HCT116 (cell line): ENCODE data around the gene EYA4. TPM values are rescaled to one million over a fixed set of nuclear protein-coding genes. Genes with fewer than 3 reads are reported as not detected.

Experiments
- ATAC-seq: fragments of 200-7000 bp; cut with Tn5 transposase; 2 replicates; pipeline ENCODE4 v1.9.1; 2020; ENCODE audit warnings: mild to moderate bottlenecking, moderate library complexity
- BruUV-seq: library from RNA; stranded (reverse); fragments of 400-500 nt; replicated peaks from 2 replicates; lab custom pipeline; 2021; lab: Mats Ljungman, UMichigan
- CTCF ChIA-PET: fragments of 300-600 bp; sonication (Branson Sonifier 250); formaldehyde crosslinking; loops from one replicate; lab custom pipeline; 2021; ENCODE audit warnings: antibody characterized with exemption; lab: Charles Lee
- POLR2A ChIA-PET: fragments of 300-600, 350-600 bp; sonication (Branson Sonifier 250); formaldehyde crosslinking; loops from one replicate; lab custom pipeline; 2021; ENCODE audit warnings: antibody characterized with exemption; lab: Charles Lee
- RAD21 ChIA-PET, 2 experiments: fragments of 300-600 bp; sonication (Branson Sonifier 250); formaldehyde crosslinking; loops; one replicate each; lab custom pipeline; 2023; ENCODE audit warnings: low total read pairs in 2 of 2; ENCODE audit not compliant: uncharacterized antibody in 2 of 2, unreplicated experiment in 2 of 2, low non-redundant PET in 1 of 2; lab: Charles Lee
- DNase-seq: peaks from one replicate; pipeline ENCODE4 v3.0.0-alpha.2; 2010; ENCODE audit warnings: low read depth, low spot score
- H2AFZ ChIP-seq: fragments of 200-600 bp; shearing (Covaris generic), sonication (generic); 2 replicates; pipeline ENCODE4 v1.6.1; 2017; ENCODE audit warnings: low read depth, mixed run types, mixed read lengths, antibody characterized with exemption, low read length; ENCODE audit not compliant: poor library complexity, severe bottlenecking
- H3K27ac ChIP-seq: 2 replicates; pipeline ENCODE4 v1.5.1; 2012; ENCODE audit warnings: low read depth, low read length
- H3K27me3 ChIP-seq: fragments of 200-600 bp; sonication (generic); 2 replicates; pipeline ENCODE4 v1.6.1; 2016; ENCODE audit warnings: mixed run types, low read length, mixed read lengths; ENCODE audit not compliant: insufficient read depth
- H3K36me3 ChIP-seq, 2 experiments: fragments of 200-500 bp in 1 of 2; fragments of 200-600 bp in 1 of 2; sonication (Bioruptor generic) in 1 of 2; sonication (generic) in 1 of 2; 2 replicates each; pipeline versions ENCODE4 v1.5.1 to v1.6.1; 2014 to 2016; ENCODE audit warnings: low read length in 2 of 2, inconsistent platforms in 1 of 2, mixed read lengths in 1 of 2, mixed run types in 1 of 2; ENCODE audit not compliant: insufficient read depth in 2 of 2, control insufficient read depth in 1 of 2
- H3K4me1 ChIP-seq, 2 experiments: fragments of 200-600 bp in 1 of 2; sonication (generic) in 1 of 2; 2 replicates each; pipeline versions ENCODE4 v1.5.1 to v1.6.1; 2012 to 2017; ENCODE audit warnings: low read length in 2 of 2, inconsistent platforms in 1 of 2, mild to moderate bottlenecking in 1 of 2, mixed read lengths in 1 of 2, mixed run types in 1 of 2, moderate library complexity in 1 of 2; ENCODE audit not compliant: insufficient read depth in 2 of 2, control insufficient read depth in 1 of 2
- H3K4me2 ChIP-seq: fragments of 200-600 bp; sonication (generic); 2 replicates; pipeline ENCODE4 v1.6.1; 2017; ENCODE audit warnings: mixed run types, low read length, mixed read lengths
- H3K4me3 ChIP-seq, 2 experiments: fragments of 200-600 bp in 1 of 2; sonication (generic) in 1 of 2; replicated peaks in 1 of 2; 2 replicates each; pipeline ENCODE4 v1.5.1; 2011 to 2016; ENCODE audit warnings: low read length in 2 of 2, control low read depth in 1 of 2, low read depth in 1 of 2, mild to moderate bottlenecking in 1 of 2, mixed read lengths in 1 of 2, mixed run types in 1 of 2
- H3K79me2 ChIP-seq: fragments of 200-600 bp; sonication (generic); 2 replicates; pipeline ENCODE4 v1.6.1; 2017; ENCODE audit warnings: mild to moderate bottlenecking, mixed run types, low read length, moderate library complexity, mixed read lengths; ENCODE audit not compliant: insufficient read depth
- H3K9ac ChIP-seq: fragments of 200-600 bp; sonication (generic); 2 replicates; pipeline ENCODE4 v1.6.1; 2016; ENCODE audit warnings: low read length, mixed read lengths
- H3K9me2 ChIP-seq: fragments of 200-600 bp; sonication (generic), shearing (Covaris generic); 2 replicates; pipeline ENCODE4 v1.6.1; 2017; ENCODE audit warnings: mixed run types, mild to moderate bottlenecking, moderate library complexity; ENCODE audit not compliant: insufficient read depth
- H3K9me3 ChIP-seq, 2 experiments: fragments of 200-500 bp in 1 of 2; fragments of 200-600 bp in 1 of 2; sonication (Bioruptor generic) in 1 of 2; sonication (generic) in 1 of 2; 2 replicates each; pipeline ENCODE4 v1.6.1; 2014 to 2017; ENCODE audit warnings: low read length in 2 of 2, mixed read lengths in 2 of 2, inconsistent platforms in 1 of 2, low read depth in 1 of 2, mild to moderate bottlenecking in 1 of 2, mixed run types in 1 of 2, moderate library complexity in 1 of 2; ENCODE audit not compliant: control insufficient read depth in 1 of 2, insufficient read depth in 1 of 2
- H4K20me1 ChIP-seq: fragments of 200-600 bp; sonication (generic), shearing (Covaris generic); 2 replicates; pipeline ENCODE4 v1.6.1; 2017; ENCODE audit warnings: mixed run types, mild to moderate bottlenecking, moderate library complexity; ENCODE audit not compliant: insufficient read depth
- ATF3 ChIP-seq: IDR thresholded peaks from 2 replicates; pipeline ENCODE4 v1.6.1; 2012
- CEBPB ChIP-seq: IDR thresholded peaks from 2 replicates; pipeline ENCODE4 v1.6.1; 2012; ENCODE audit warnings: low read depth
- EGR1 ChIP-seq: IDR thresholded peaks from 2 replicates; pipeline ENCODE4 v1.6.1; 2012; ENCODE audit warnings: low read depth
- ELF1 ChIP-seq: IDR thresholded peaks from 2 replicates; pipeline ENCODE4 v1.6.1; 2012; ENCODE audit warnings: low read depth, borderline replicate concordance
- EZH2phosphoT487 ChIP-seq: fragments of 200-600 bp; IDR thresholded peaks from 2 replicates; pipeline ENCODE4 v1.6.1; 2018; ENCODE audit warnings: antibody characterized with exemption, borderline replicate concordance
- FOSL1 ChIP-seq: IDR thresholded peaks from 2 replicates; pipeline ENCODE4 v1.6.1; 2012; ENCODE audit warnings: low read depth
- REST ChIP-seq: IDR thresholded peaks from 2 replicates; pipeline ENCODE4 v1.6.1; 2012; ENCODE audit warnings: low read depth
- SIN3A ChIP-seq: IDR thresholded peaks from 2 replicates; pipeline ENCODE4 v1.6.1; 2012; ENCODE audit warnings: low read depth
- ZBTB33 ChIP-seq: IDR thresholded peaks from 2 replicates; pipeline ENCODE4 v1.6.1; 2011; ENCODE audit warnings: mild to moderate bottlenecking, low read length, moderate library complexity; ENCODE audit not compliant: insufficient replicate concordance; ENCODE audit errors: extremely low read depth
- intact Hi-C: fragments of 100-400 bp; cut with micrococcal nuclease; formaldehyde crosslinking; loops from 2 replicates; pipeline ENCODE4 v1.10.0; 2022
- total RNA-seq: library from RNA; stranded (reverse); gene quantifications from one replicate; pipeline ENCODE4 v1.2.1, GENCODE V29; 2021; ENCODE audit not compliant: unreplicated experiment

The EYA4 gene
- total RNA-seq, 1 experiment from 2014 or later, result not detected

- no peak for TF ChIP-seq ZBTB33
- TF ChIP-seq FOSL1, result no peak
- no peak for TF ChIP-seq CEBPB
- no peak for TF ChIP-seq EGR1
Measured at GRCh38 chr6:133265066-133265465, 23.9 kb downstream of the EYA4 start (continued).

- H2AFZ ChIP-seq, result no peak overlapping the region
- H3K9me3 ChIP-seq, result no peaks in the 10 kb centered on the region
- H3K4me3 ChIP-seq, result no peak overlapping the region
- DNase-seq (no peak), ATAC-seq (no peak)
- H3K27me3 ChIP-seq, result 0 out of 2 replicates have a peak, but pooled peaks cover 4% of the 10 kb centered on the region
- ChIA-PET POLR2A (no interaction called here), CTCF (no interaction called here), RAD21 (no interaction called here)
- H3K79me2 ChIP-seq, result no peaks in the 10 kb centered on the region
- no peaks in the 10 kb centered on the region for H3K36me3 ChIP-seq
- H3K9me2 ChIP-seq, result no peaks in the 10 kb centered on the region
- no peak overlapping the region for H3K9ac ChIP-seq
- intact Hi-C loops, result no loop called here
- no peaks in the 10 kb centered on the region for H4K20me1 ChIP-seq
- no TSS peak for BruUV-seq
- no peak overlapping the region for H3K27ac ChIP-seq
- no peak overlapping the region for H3K4me2 ChIP-seq
- TF ChIP-seq EZH2phosphoT487 (no peak), ELF1 (no peak), REST (no peak), SIN3A (no peak), ATF3 (no peak)
- TF ChIP-seq, all 23 proteins: peak for 0
- no peaks in the 10 kb centered on the region for H3K4me1 ChIP-seq
Measured at GRCh38 chr6:133266186-133266585, 25.0 kb downstream of the EYA4 start.
